Left renal cortex interstitium (tissue), 4 donors: ENCODE measurements around the gene APBB2. TPM values are rescaled to one million over a fixed set of nuclear protein-coding genes. Genes with fewer than 3 reads are reported as not detected.

Experiments
- DNase-seq, 4 donors: peaks; one replicate each; pipeline ENCODE4 v3.0.0-alpha.2; 2013; ENCODE audit warnings: low read depth in 4 of 4, low spot score in 2 of 4, missing footprints in 1 of 4
- polyA plus RNA-seq, 4 donors: library from polyadenylated mRNA; unstranded; fragments of 120-200 nt; gene quantifications; one replicate each; pipeline ENCODE4 v1.2.1, GENCODE V29; 2013; ENCODE audit not compliant: insufficient read length in 4 of 4

The APBB2 gene
- polyA plus RNA-seq, 4 donors, result 44.4 to 63.6 (median 55.8) TPM

GRCh38 chr4:40878548-40879055, 335.7 kb downstream of the APBB2 start:
- no peak for DNase-seq

DNA sequence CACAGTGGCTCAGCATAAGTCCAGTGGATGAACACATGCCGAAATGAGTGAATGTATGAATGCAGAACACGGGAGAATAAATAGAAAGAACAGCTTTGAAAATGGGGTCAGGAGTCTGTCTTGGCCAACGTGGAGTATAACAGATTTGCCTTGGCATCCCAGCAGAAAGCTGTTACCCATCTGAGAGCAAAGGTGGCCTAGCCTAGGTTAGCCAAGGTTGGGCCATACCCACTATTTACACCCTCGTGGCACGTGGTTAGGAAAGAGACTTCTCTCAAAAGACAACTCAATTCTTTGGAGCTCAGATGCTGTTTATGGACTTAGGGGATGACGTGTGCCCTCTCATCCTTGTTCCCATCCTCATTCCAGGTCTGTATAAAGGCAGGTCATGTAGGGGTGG, 337.3 kb downstream of the APBB2 start:
- DNase-seq, result no peak

DNA sequence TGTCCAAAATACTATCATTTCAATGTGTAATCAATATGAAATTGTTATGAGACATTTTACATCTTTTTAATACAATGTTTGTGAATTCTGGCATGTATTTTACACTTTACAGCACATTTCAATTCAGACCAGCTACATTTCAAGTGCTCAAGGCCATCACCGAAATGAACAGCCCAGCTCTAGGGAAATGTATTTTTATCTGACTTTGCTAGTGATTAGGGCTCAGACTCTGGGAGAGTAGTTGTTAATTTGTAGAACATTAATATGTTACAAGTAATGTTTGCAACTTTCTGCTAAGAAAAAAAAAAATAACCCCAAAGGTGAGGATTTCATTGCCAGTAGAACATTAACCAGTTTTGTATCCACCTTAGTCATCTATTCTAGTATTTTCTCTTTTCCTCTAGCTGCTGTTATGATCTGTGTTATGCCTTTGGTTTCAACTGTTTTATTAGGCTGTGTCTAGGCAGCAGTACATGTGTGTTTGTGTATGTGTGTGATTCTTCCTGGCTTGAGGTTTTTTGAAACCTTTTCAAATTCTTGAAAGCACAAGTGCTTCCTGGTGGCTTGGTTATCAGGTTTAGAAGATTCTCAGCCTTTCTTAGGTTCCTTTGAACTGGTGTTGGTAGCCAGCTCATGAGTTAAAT, 338.7 kb downstream of the APBB2 start:
- DNase-seq, result no peak

GRCh38 chr4:40874901-40875300, 339.4 kb downstream of the APBB2 start:
- no peak for DNase-seq

GRCh38 chr4:40874331-40874730, 340.0 kb downstream of the APBB2 start:
- no peak for DNase-seq

GRCh38 chr4:40871695-40872250, 342.6 kb downstream of the APBB2 start:
- no peak for DNase-seq

DNA sequence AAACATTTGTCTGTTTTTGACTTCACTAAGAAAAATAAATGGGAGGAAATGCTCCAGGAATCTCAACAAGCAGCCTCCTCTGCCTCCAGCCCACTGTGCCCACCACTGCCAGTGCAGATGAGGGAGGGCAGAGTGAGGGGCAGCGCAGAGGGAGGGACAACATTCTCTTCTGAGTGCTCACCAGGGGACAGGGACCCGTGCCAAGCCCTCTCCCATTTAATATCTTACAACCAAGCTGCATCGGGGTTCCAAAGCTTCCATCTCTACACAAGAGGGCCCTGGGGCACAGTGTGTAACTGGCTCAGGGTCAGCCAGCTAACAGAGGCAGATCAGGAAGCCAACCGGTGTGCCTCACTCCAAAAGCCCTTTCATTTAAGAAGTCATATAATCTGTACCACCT, 344.2 kb downstream of the APBB2 start:
- DNase-seq, result no peak

GRCh38 chr4:40865696-40866095, 348.6 kb downstream of the APBB2 start:
- no peak for DNase-seq

DNA sequence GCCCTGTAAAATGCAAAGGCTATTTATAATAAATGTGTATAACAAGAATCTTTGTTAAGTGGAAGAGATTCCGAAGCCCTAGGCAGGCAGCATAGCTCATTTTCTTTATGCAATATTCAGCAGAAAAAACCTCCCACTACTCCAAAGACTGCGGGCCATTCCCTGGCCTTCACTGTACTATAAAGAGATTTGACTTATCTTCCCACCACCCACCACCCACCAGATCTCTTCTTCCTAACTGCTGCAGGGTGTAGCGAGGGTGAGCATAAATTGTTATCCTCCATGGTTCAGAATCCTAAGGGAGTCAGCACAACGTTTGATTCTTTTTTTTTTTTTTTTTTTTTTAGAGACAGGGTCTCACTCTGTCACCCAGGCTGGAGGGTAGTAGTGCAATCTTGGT, 349.8 kb downstream of the APBB2 start:
- DNase-seq, result no peak

DNA sequence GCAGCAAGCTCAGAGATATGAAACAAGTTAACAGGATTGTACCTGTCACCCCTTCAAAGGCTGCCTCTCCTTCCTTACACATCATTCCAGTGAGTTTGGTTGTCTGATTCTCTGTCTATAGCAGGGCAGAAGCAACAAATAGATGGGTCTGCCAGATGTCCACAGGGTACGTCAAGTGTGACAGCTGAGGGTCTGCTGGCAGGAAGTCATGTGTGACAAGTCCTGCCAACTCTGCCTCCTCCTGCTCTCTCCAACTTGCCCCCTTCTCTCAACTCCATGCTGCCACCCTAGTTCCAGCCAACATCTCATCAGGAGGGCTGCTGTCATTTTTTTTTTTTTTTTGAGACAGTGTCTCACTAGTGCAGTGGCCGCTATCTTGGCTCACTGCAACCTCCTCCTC, 355.4 kb downstream of the APBB2 start:
- DNase-seq, result no peak

DNA sequence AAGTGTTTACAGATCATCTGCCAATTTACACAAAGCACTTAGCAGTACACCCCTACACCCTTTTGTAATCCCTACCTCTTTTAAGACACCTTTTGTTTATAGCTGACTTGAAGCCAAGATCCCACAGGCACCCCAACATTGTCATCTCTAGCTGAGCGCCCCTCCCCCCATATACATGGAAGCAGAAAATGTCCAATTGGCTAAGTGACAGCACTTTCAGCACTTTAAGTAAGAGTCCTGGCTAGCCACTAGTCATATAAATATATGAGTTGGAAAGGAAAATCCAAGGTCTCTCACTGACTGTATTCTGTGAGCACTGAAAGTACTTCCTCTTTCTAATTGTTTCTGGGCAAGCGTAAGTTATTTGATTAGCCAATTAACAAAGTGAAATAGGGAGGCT, 356.4 kb downstream of the APBB2 start:
- DNase-seq, result no peak

DNA sequence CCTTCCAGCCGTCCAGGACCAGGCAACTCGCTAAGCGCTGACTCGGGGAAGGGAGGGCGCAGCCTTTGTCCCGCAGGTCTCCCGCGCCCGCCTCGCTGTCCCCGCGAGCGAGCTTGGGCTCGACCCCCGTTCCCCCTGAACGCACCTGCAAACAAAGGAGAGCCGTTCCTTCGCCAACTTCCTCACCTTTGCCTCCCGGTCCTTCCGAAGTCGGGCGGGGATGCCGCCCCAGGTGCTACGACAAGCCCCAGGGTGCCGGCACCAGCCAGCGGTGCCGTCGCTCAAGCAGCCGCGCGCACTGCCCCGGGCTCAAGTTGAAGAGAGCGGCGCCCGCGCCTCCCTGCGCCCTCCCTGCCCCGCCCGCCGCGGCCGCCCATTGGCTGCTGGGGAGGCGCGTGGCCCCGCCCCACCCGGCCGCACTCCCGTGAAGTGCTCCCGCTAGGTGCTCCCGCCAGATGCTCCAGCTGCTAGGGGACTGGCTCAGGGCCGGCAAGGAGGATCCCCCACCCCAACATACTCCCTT, 357.4 kb downstream of the APBB2 start:
- DNase-seq, result peak; percentile 46 to 64 (median 55)

- no peak for DNase-seq
Measured at GRCh38 chr4:40856277-40856839, 358.0 kb downstream of the APBB2 start.

DNA sequence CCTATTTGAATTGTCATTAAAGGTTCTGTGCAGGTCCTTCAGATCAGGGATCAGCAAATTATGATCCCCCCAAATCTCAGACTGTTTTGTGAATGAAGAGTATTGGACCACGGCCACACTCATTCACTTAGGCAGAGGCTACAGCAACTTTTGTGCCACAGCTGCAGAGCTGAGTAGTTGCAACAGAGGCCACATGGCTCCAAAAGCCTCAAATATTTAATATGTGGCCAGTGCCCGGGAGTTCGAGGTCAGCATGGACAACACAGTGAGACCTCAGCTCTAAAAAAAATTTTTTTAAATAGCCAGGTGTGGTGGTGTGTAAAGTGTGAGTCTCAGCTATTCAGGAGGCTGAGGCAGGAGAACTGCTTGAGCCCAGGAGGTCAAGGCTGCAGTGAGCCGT, 363.8 kb downstream of the APBB2 start:
- DNase-seq, result no peak

DNA sequence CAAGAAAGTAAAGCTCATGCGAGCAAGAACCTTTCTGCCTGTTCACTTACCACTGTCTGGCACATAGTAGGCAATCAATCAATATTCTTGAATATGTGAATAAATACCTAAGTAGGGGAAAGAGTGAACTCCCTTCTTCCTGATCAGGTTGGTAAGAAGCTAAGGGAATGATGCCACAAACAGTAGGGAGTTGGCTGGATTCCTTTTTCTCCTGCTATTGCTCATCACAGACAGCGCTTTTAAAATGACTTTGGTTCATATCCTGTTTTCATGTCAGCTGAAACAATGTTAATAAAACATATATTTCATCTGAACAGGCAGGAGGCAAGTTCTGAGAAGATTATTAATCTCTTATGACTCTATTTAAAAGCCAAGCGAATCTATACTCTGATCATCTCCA, 365.4 kb downstream of the APBB2 start:
- no peak for DNase-seq

DNA sequence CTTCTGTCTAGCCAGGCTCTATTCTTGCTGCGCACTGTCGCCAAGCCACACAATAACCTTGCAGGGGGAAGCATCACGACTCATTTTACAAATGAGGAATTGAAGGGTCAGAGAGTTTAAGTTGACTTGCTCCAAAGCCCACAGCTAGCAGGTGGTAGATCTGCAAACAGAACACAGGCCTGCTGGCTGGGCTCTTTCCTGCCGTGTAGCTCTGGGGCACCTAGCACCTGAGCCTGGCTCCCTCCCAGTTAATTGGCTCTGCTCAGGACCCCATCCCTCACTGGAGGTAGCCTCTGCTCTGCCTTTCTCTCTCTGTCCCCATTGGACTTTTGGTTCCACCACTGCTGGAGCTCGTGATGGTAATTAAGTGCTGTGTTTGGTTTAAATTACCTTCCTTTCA, 366.1 kb downstream of the APBB2 start:
- no peak for DNase-seq

DNA sequence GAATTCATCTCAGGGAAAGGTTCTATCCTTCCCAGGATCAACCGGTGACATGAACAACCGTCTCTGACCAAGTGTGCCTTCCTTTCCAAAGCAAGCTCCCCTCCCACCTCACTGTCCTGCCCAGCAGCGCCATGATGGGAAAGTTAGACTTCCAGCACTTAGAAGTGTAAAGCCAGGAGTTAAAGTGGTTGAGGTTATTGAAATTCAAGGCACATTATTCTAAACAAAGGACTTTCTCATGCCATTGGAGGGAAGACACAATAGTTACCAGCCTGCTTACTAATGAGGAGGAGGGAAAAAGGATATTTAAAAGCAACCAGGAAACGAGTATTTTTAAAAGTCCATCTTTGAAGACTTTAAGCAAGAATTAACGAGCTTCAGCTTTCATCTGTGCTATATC, 367.8 kb downstream of the APBB2 start:
- no peak for DNase-seq

DNA sequence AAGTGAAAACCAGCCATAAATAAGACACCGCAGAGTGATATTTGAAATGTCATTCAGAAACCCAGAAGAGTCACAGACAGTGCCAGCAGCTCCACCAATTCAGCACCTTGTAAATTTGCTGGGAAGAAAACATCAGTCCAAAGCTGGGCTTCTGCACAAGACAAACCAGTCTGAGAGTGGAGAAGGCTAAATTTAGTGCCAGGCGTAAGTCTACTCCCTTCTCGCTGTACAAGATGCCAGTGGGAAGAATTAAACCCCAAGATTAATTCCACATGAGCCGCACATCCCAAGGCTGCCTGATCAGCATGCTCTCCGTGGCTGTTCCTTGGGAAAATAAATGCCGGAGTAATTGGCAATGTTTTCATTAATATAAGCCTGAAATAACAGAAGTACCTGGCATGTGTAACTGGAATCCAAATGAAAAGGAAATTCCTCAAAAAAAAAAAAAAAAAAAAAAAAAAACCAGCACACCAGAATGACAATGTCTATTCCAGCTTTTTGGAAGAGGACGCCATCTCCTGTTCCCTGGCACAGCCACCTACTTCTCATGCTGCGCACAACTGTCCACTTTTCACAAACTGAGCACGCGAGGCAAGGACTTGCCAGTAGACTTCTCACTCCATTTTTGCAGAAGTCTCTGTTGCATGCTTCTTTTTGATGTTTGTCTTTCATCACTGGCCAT, 369.0 kb downstream of the APBB2 start:
- no peak for DNase-seq

DNA sequence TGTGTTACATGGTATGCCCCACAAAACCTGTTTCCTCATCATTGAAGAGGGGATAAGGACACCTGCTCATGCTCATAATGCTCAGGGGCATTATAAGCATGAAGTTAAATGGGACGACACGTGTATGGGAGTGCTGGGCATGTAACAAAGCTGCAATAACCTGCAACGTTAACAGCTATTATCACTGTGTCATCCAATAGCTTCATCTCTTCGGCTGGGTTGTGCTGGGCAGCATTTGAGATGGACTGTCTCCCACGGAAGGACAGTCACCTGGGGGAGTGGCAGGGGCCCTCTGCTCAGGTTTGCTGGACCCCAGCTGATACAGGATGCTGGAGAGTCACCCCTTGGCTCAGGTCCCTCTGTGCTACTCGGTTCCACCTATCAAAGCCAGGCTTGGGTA, 370.1 kb downstream of the APBB2 start:
- DNase-seq, result no peak

GRCh38 chr4:40843696-40844095, 370.6 kb downstream of the APBB2 start:
- no peak for DNase-seq

DNA sequence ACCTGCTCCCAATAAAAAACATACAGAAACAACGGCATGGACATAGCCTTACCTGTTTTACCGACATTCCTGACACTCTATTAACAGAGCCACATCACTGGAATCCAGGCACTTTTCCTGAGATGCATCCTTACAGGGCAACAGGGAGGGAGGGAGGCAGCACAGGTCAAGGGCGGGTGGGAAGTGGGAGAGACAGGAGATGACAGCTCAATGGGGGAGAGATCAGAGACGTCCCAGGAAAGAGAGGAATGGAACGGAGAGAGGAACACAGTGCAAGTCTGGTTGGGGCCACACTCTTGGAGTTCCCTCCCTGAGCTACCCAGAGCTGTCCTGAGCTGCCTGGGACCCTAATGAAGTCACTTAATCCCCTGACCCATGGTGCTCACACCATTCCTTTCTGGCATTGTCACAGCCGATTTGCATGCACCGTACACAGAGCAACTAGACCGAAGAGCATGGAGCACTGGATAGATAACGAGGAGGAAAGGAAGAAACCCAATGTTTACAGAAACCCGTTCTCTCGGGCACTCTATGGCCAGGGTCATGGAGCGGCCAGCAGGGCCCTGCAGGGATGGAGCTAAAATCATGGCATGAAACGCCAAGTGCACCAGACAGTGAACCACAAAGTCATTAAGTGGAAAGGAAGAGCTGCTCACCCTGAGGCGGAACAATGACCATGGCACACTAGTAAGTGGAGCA, 371.5 kb downstream of the APBB2 start:
- no peak for DNase-seq
